WTC11 (cell line): ENCODE results near the gene PSME2. TPM values are rescaled to one million over a fixed set of nuclear protein-coding genes. Genes with fewer than 3 reads are reported as not detected.

Experiments
- ATAC-seq: fragments of 200-7000 bp; cut with Tn5 transposase; 2 replicates; pipeline ENCODE4 v1.10.0; 2021; ENCODE audit warnings: mild to moderate bottlenecking, moderate library complexity
- CTCF ChIA-PET: fragments of 300-600 bp; sonication (Branson Sonifier 250); formaldehyde crosslinking; loops from one replicate; lab custom pipeline; 2021; ENCODE audit warnings: antibody characterized with exemption; lab: Charles Lee
- POLR2A ChIA-PET: fragments of 350-600 bp; sonication (Branson Sonifier 250); formaldehyde crosslinking; loops from one replicate; lab custom pipeline; 2021; ENCODE audit warnings: antibody characterized with exemption; lab: Charles Lee
- DNase-seq: peaks from one replicate; pipeline ENCODE4 v3.0.0; 2021; ENCODE audit warnings: low spot score
- H3K27ac Mint-ChIP-seq: 2 replicates; pipeline ENCODE4 v1.8.0; 2021; ENCODE audit warnings: mixed read lengths
- H3K27me3 Mint-ChIP-seq: 2 replicates; pipeline ENCODE4 v1.8.0; 2021; ENCODE audit warnings: low read depth, mild to moderate bottlenecking, moderate library complexity, mixed read lengths
- H3K36me3 Mint-ChIP-seq: 2 replicates; pipeline ENCODE4 v1.8.0; 2021; ENCODE audit warnings: mixed read lengths
- H3K4me1 Mint-ChIP-seq: 2 replicates; pipeline ENCODE4 v1.8.0; 2022; ENCODE audit warnings: mixed read lengths
- H3K4me3 Mint-ChIP-seq: 2 replicates; pipeline ENCODE4 v1.8.0; 2021; ENCODE audit warnings: mild to moderate bottlenecking, moderate library complexity, mixed read lengths
- H3K9me3 Mint-ChIP-seq: 2 replicates; pipeline ENCODE4 v1.8.0; 2021; ENCODE audit warnings: mixed read lengths
- CREB1 ChIP-seq: sonication (generic); formaldehyde crosslinking; IDR thresholded peaks from 2 replicates; pipeline ENCODE4 v1.8.0; 2023; ENCODE audit warnings: mild to moderate bottlenecking, missing genetic modification reagents
- CREM ChIP-seq: sonication (generic); formaldehyde crosslinking; IDR thresholded peaks from 2 replicates; pipeline ENCODE4 v1.8.1; 2022; ENCODE audit warnings: mild to moderate bottlenecking, missing genetic modification reagents, moderate library complexity
- EMX1 ChIP-seq: fragments of 250-450 bp; sonication (Bioruptor Pico); IDR thresholded peaks from 2 replicates; pipeline ENCODE4 v1.8.0; 2021; ENCODE audit warnings: mild to moderate bottlenecking
- GTF2I ChIP-seq: fragments of 250-450 bp; sonication (Bioruptor Pico); conservative IDR thresholded peaks from 2 replicates; pipeline ENCODE4 v1.4.0; 2021; ENCODE audit warnings: mild to moderate bottlenecking
- JUN ChIP-seq: sonication (generic); formaldehyde crosslinking; IDR thresholded peaks from 2 replicates; pipeline ENCODE4 v1.8.0; 2023; ENCODE audit warnings: mild to moderate bottlenecking, missing genetic modification reagents
- NFE2L1 ChIP-seq: sonication (generic); formaldehyde crosslinking; IDR thresholded peaks from 2 replicates; pipeline ENCODE4 v1.8.1; 2023; ENCODE audit warnings: missing genetic modification reagents
- NR1H2 ChIP-seq: sonication (generic); formaldehyde crosslinking; IDR thresholded peaks from 2 replicates; pipeline ENCODE4 v1.9.0; 2021; ENCODE audit warnings: mild to moderate bottlenecking, moderate library complexity, missing genetic modification reagents
- OVOL2 ChIP-seq: fragments of 250-450 bp; sonication (Bioruptor Pico); IDR thresholded peaks from 2 replicates; pipeline ENCODE4 v1.9.0; 2021; ENCODE audit warnings: mild to moderate bottlenecking, borderline replicate concordance
- RELA ChIP-seq: sonication (generic); formaldehyde crosslinking; IDR thresholded peaks from 2 replicates; pipeline ENCODE4 v1.8.1; 2022; ENCODE audit warnings: missing genetic modification reagents, mild to moderate bottlenecking, borderline replicate concordance
- SMAD3 ChIP-seq: sonication (generic); formaldehyde crosslinking; IDR thresholded peaks from 2 replicates; pipeline ENCODE4 v1.8.0; 2022; ENCODE audit warnings: missing genetic modification reagents, mild to moderate bottlenecking, borderline replicate concordance
- ZNF416 ChIP-seq: fragments of 250-450 bp; sonication (Bioruptor Pico); IDR thresholded peaks from 2 replicates; pipeline ENCODE4 v1.9.0; 2021; ENCODE audit warnings: mild to moderate bottlenecking, inconsistent platforms
- total RNA-seq: library from RNA; stranded (reverse); gene quantifications from 3 replicates; pipeline ENCODE4 v1.2.3, GENCODE V29; 2021
- TF ChIP-seq, protein P1 (sequence below): sonication (generic); formaldehyde crosslinking; IDR thresholded peaks from 2 replicates; pipeline ENCODE4 v1.8.0; 2022; ENCODE audit warnings: mild to moderate bottlenecking, missing genetic modification reagents
- TF ChIP-seq, protein P2 (sequence below): fragments of 250-450 bp; sonication (Bioruptor Pico); IDR thresholded peaks from 2 replicates; pipeline ENCODE4 v1.8.0; 2021; ENCODE audit warnings: mild to moderate bottlenecking
- TF ChIP-seq, protein P3 (sequence below): sonication (generic); formaldehyde crosslinking; IDR thresholded peaks from 2 replicates; pipeline ENCODE4 v1.8.0; 2022; ENCODE audit warnings: mild to moderate bottlenecking, missing genetic modification reagents
- TF ChIP-seq, protein P4 (sequence below): sonication (generic); formaldehyde crosslinking; IDR thresholded peaks from 2 replicates; pipeline ENCODE4 v1.8.1; 2022; ENCODE audit warnings: missing genetic modification reagents, borderline replicate concordance
- TF ChIP-seq, protein P5 (sequence below): sonication (generic); formaldehyde crosslinking; IDR thresholded peaks from 2 replicates; pipeline ENCODE4 v1.8.0; 2023; ENCODE audit warnings: missing genetic modification reagents, mild to moderate bottlenecking, borderline replicate concordance
- TF ChIP-seq, protein P6 (sequence below): sonication (generic); formaldehyde crosslinking; IDR thresholded peaks from 2 replicates; pipeline ENCODE4 v1.8.1; 2022; ENCODE audit warnings: low read depth, mild to moderate bottlenecking, moderate library complexity, missing genetic modification reagents, borderline replicate concordance
- TF ChIP-seq, protein P7 (sequence below): sonication (generic); formaldehyde crosslinking; IDR thresholded peaks from 2 replicates; pipeline ENCODE4 v1.8.0; 2023; ENCODE audit warnings: missing genetic modification reagents
- TF ChIP-seq, protein P8 (sequence below): sonication (generic); formaldehyde crosslinking; IDR thresholded peaks from 2 replicates; pipeline ENCODE4 v1.8.0; 2022; ENCODE audit warnings: mild to moderate bottlenecking, missing genetic modification reagents
- TF ChIP-seq, protein P9 (sequence below): sonication (generic); formaldehyde crosslinking; IDR thresholded peaks from 2 replicates; pipeline ENCODE4 v1.8.0; 2022; ENCODE audit warnings: missing genetic modification reagents
- TF ChIP-seq, protein P10 (sequence below): sonication (generic); formaldehyde crosslinking; IDR thresholded peaks from 2 replicates; pipeline ENCODE4 v1.8.1; 2022; ENCODE audit warnings: mild to moderate bottlenecking, missing genetic modification reagents, moderate library complexity, borderline replicate concordance

The PSME2 gene
- total RNA-seq, 1 experiment from 2014 or later, result 103 TPM

DNA sequence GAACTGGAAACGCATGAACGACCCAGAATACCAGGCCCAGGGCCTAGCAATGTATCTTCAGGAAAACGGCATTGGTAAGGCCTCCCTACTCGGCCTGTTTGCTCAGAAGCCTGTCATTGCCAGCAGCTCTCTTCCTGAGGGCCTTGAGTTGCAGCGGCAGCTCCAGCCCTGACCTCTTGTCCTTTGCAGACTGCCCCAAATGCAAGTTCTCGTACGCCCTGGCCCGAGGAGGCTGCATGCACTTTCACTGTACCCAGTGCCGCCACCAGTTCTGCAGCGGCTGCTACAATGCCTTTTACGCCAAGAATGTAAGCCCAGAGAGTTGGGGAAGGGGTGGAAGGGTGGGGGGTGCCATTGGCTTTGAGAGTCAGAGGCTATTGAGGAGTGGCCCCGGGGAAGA lies 10.9 kb upstream of the PSME2 start (continued):
- TF ChIP-seq, protein P1, sequence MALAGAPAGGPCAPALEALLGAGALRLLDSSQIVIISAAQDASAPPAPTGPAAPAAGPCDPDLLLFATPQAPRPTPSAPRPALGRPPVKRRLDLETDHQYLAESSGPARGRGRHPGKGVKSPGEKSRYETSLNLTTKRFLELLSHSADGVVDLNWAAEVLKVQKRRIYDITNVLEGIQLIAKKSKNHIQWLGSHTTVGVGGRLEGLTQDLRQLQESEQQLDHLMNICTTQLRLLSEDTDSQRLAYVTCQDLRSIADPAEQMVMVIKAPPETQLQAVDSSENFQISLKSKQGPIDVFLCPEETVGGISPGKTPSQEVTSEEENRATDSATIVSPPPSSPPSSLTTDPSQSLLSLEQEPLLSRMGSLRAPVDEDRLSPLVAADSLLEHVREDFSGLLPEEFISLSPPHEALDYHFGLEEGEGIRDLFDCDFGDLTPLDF, result no peak
- TF ChIP-seq, protein P2, sequence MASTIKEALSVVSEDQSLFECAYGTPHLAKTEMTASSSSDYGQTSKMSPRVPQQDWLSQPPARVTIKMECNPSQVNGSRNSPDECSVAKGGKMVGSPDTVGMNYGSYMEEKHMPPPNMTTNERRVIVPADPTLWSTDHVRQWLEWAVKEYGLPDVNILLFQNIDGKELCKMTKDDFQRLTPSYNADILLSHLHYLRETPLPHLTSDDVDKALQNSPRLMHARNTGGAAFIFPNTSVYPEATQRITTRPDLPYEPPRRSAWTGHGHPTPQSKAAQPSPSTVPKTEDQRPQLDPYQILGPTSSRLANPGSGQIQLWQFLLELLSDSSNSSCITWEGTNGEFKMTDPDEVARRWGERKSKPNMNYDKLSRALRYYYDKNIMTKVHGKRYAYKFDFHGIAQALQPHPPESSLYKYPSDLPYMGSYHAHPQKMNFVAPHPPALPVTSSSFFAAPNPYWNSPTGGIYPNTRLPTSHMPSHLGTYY, result no peak
- TF ChIP-seq RELA (CRISPR knock-in tag), result no peak
- TF ChIP-seq, protein P3, sequence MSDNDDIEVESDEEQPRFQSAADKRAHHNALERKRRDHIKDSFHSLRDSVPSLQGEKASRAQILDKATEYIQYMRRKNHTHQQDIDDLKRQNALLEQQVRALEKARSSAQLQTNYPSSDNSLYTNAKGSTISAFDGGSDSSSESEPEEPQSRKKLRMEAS, result no peak
- TF ChIP-seq NFE2L1, result no peak
- TF ChIP-seq, protein P4, sequence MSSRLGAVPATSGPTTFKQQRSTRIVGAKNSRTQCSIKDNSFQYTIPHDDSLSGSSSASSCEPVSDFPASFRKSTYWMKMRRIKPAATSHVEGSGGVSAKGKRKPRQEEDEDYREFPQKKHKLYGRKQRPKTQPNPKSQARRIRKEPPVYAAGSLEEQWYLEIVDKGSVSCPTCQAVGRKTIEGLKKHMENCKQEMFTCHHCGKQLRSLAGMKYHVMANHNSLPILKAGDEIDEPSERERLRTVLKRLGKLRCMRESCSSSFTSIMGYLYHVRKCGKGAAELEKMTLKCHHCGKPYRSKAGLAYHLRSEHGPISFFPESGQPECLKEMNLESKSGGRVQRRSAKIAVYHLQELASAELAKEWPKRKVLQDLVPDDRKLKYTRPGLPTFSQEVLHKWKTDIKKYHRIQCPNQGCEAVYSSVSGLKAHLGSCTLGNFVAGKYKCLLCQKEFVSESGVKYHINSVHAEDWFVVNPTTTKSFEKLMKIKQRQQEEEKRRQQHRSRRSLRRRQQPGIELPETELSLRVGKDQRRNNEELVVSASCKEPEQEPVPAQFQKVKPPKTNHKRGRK (CRISPR knock-in tag), result no peak
- TF ChIP-seq, protein P5, sequence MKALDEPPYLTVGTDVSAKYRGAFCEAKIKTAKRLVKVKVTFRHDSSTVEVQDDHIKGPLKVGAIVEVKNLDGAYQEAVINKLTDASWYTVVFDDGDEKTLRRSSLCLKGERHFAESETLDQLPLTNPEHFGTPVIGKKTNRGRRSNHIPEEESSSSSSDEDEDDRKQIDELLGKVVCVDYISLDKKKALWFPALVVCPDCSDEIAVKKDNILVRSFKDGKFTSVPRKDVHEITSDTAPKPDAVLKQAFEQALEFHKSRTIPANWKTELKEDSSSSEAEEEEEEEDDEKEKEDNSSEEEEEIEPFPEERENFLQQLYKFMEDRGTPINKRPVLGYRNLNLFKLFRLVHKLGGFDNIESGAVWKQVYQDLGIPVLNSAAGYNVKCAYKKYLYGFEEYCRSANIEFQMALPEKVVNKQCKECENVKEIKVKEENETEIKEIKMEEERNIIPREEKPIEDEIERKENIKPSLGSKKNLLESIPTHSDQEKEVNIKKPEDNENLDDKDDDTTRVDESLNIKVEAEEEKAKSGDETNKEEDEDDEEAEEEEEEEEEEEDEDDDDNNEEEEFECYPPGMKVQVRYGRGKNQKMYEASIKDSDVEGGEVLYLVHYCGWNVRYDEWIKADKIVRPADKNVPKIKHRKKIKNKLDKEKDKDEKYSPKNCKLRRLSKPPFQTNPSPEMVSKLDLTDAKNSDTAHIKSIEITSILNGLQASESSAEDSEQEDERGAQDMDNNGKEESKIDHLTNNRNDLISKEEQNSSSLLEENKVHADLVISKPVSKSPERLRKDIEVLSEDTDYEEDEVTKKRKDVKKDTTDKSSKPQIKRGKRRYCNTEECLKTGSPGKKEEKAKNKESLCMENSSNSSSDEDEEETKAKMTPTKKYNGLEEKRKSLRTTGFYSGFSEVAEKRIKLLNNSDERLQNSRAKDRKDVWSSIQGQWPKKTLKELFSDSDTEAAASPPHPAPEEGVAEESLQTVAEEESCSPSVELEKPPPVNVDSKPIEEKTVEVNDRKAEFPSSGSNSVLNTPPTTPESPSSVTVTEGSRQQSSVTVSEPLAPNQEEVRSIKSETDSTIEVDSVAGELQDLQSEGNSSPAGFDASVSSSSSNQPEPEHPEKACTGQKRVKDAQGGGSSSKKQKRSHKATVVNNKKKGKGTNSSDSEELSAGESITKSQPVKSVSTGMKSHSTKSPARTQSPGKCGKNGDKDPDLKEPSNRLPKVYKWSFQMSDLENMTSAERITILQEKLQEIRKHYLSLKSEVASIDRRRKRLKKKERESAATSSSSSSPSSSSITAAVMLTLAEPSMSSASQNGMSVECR (CRISPR knock-in tag), result no peak

DNA sequence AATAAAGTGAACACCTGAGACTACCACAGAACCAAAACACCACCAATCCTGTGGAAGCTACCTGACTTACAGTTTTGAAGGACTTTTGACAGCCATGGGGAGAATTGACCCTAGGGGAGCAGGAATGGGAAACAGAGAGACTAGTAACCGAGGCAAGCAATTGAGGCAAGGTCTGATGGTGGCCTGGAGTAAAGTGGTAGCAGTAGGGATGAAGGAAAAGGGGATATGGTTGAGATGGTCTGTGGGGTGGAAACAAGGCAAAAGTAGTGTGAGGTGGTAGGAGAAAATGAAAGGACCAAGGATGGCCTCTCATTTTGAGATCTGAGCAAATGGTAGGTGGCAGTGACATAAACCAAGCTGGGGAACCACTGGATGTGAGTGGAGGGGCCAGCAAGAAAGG lies 10.4 kb upstream of the PSME2 start:
- Mint-ChIP-seq H3K4me3 (no peak overlapping the region), H3K9me3 (no peaks in the 10 kb centered on the region), H3K4me1 (peaks cover 11% of the 10 kb centered on the region), H3K27me3 (no peaks in the 10 kb centered on the region), H3K27ac (no peak overlapping the region), H3K36me3 (peaks cover 52% of the 10 kb centered on the region)
- no peak for DNase-seq
- POLR2A ChIA-PET, result no interaction called here
- TF ChIP-seq, protein P6, sequence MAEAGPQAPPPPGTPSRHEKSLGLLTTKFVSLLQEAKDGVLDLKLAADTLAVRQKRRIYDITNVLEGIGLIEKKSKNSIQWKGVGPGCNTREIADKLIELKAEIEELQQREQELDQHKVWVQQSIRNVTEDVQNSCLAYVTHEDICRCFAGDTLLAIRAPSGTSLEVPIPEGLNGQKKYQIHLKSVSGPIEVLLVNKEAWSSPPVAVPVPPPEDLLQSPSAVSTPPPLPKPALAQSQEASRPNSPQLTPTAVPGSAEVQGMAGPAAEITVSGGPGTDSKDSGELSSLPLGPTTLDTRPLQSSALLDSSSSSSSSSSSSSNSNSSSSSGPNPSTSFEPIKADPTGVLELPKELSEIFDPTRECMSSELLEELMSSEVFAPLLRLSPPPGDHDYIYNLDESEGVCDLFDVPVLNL (CRISPR knock-in tag), result no peak
- TF ChIP-seq, protein P7, sequence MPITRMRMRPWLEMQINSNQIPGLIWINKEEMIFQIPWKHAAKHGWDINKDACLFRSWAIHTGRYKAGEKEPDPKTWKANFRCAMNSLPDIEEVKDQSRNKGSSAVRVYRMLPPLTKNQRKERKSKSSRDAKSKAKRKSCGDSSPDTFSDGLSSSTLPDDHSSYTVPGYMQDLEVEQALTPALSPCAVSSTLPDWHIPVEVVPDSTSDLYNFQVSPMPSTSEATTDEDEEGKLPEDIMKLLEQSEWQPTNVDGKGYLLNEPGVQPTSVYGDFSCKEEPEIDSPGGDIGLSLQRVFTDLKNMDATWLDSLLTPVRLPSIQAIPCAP (CRISPR knock-in tag), result no peak
- TF ChIP-seq SMAD3 (CRISPR knock-in tag) (no peak), CREB1 (CRISPR knock-in tag) (no peak), CREM (CRISPR knock-in tag) (no peak), JUN (CRISPR knock-in tag) (no peak), OVOL2 (CRISPR knock-in tag) (no peak), EMX1 (CRISPR knock-in tag) (no peak), ZNF416 (CRISPR knock-in tag) (no peak), GTF2I (no peak), NR1H2 (no peak)
- TF ChIP-seq, protein P8, sequence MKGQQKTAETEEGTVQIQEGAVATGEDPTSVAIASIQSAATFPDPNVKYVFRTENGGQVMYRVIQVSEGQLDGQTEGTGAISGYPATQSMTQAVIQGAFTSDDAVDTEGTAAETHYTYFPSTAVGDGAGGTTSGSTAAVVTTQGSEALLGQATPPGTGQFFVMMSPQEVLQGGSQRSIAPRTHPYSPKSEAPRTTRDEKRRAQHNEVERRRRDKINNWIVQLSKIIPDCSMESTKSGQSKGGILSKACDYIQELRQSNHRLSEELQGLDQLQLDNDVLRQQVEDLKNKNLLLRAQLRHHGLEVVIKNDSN (CRISPR knock-in tag), result no peak
- TF ChIP-seq, protein P9, sequence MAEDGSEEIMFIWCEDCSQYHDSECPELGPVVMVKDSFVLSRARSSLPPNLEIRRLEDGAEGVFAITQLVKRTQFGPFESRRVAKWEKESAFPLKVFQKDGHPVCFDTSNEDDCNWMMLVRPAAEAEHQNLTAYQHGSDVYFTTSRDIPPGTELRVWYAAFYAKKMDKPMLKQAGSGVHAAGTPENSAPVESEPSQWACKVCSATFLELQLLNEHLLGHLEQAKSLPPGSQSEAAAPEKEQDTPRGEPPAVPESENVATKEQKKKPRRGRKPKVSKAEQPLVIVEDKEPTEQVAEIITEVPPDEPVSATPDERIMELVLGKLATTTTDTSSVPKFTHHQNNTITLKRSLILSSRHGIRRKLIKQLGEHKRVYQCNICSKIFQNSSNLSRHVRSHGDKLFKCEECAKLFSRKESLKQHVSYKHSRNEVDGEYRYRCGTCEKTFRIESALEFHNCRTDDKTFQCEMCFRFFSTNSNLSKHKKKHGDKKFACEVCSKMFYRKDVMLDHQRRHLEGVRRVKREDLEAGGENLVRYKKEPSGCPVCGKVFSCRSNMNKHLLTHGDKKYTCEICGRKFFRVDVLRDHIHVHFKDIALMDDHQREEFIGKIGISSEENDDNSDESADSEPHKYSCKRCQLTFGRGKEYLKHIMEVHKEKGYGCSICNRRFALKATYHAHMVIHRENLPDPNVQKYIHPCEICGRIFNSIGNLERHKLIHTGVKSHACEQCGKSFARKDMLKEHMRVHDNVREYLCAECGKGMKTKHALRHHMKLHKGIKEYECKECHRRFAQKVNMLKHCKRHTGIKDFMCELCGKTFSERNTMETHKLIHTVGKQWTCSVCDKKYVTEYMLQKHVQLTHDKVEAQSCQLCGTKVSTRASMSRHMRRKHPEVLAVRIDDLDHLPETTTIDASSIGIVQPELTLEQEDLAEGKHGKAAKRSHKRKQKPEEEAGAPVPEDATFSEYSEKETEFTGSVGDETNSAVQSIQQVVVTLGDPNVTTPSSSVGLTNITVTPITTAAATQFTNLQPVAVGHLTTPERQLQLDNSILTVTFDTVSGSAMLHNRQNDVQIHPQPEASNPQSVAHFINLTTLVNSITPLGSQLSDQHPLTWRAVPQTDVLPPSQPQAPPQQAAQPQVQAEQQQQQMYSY, result no peak
- TF ChIP-seq, protein P10, sequence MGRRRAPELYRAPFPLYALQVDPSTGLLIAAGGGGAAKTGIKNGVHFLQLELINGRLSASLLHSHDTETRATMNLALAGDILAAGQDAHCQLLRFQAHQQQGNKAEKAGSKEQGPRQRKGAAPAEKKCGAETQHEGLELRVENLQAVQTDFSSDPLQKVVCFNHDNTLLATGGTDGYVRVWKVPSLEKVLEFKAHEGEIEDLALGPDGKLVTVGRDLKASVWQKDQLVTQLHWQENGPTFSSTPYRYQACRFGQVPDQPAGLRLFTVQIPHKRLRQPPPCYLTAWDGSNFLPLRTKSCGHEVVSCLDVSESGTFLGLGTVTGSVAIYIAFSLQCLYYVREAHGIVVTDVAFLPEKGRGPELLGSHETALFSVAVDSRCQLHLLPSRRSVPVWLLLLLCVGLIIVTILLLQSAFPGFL (CRISPR knock-in tag), result no peak
- ATAC-seq, result no peak
- CTCF ChIA-PET, result no interaction called here
